Measurements from ENCODE around the gene ELL2.
A peak's percentile ranks its signal among the peaks of the same experiment; 100 is the strongest.

ELL2 gene

GRCh38 chr5:95923918-95924544, 37.6 kb downstream of the ELL2 start:
- peak overlapping the region; percentile 52 for H3K27ac ChIP-seq
- TF ChIP-seq ZFX (IDR thresholded peaks at IDR 0.05; ENCODE audit: borderline replicate concordance): no peak
- no peak for TF ChIP-seq CTCF (IDR thresholded peaks at IDR 0.05)

- H3K27ac ChIP-seq: peak overlapping the region; percentile 22; the same call in 1 of the 2 replicates
- TF ChIP-seq CTCF (IDR thresholded peaks at IDR 0.05) (no peak), ZFX (IDR thresholded peaks at IDR 0.05; ENCODE audit: borderline replicate concordance) (no peak)
These were observed 38.9 kb downstream of the ELL2 start for GRCh38 chr5:95922798-95923197.

GRCh38 chr5:95921501-95921900, 40.1 kb downstream of the ELL2 start:
- TF ChIP-seq ZFX (IDR thresholded peaks at IDR 0.05; ENCODE audit: borderline replicate concordance): no peak
- TF ChIP-seq CTCF (IDR thresholded peaks at IDR 0.05): no peak
- peak overlapping the region; percentile 22 for H3K27ac ChIP-seq

GRCh38 chr5:95920822-95921221, 40.8 kb downstream of the ELL2 start:
- H3K27ac ChIP-seq: peak overlapping the region; percentile 22
- TF ChIP-seq CTCF (IDR thresholded peaks at IDR 0.05) (no peak), ZFX (IDR thresholded peaks at IDR 0.05; ENCODE audit: borderline replicate concordance) (no peak)

- H3K27ac ChIP-seq: peak overlapping the region; percentile 39
- TF ChIP-seq ZFX (IDR thresholded peaks at IDR 0.05; ENCODE audit: borderline replicate concordance) (no peak), CTCF (IDR thresholded peaks at IDR 0.05) (no peak)
These were observed 42.0 kb downstream of the ELL2 start for GRCh38 chr5:95919658-95920057.

- peak overlapping the region; percentile 39 for H3K27ac ChIP-seq
These were observed 43.1 kb downstream of the ELL2 start for GRCh38 chr5:95918421-95919006.

More at GRCh38 chr5:95918421-95919006, 43.1 kb downstream of the ELL2 start:
- TF ChIP-seq CTCF (IDR thresholded peaks at IDR 0.05) (no peak), ZFX (IDR thresholded peaks at IDR 0.05; ENCODE audit: borderline replicate concordance) (no peak)

All from 22Rv1 (cell line).